Lower leg skin (tissue), 3 donors: ENCODE measurements around the gene NHERF2.

Experiments used
- POLR2A ChIP-seq, 2 donors: fragments of 450-650 bp; IDR thresholded peaks; one replicate each; pipeline ENCODE4 v1.6.1; 2016 to 2017; ENCODE audit warnings: antibody characterized with exemption in 2 of 2, mild to moderate bottlenecking in 1 of 2, moderate library complexity in 1 of 2
- TF ChIP-seq, protein P1 (sequence below), 3 donors: fragments of 450-650 bp; IDR thresholded peaks; one replicate each; pipeline ENCODE4 v1.5.1; 2016; ENCODE audit warnings: antibody characterized with exemption in 3 of 3, mild to moderate bottlenecking in 3 of 3, moderate library complexity in 2 of 3

- TF ChIP-seq, protein P1, sequence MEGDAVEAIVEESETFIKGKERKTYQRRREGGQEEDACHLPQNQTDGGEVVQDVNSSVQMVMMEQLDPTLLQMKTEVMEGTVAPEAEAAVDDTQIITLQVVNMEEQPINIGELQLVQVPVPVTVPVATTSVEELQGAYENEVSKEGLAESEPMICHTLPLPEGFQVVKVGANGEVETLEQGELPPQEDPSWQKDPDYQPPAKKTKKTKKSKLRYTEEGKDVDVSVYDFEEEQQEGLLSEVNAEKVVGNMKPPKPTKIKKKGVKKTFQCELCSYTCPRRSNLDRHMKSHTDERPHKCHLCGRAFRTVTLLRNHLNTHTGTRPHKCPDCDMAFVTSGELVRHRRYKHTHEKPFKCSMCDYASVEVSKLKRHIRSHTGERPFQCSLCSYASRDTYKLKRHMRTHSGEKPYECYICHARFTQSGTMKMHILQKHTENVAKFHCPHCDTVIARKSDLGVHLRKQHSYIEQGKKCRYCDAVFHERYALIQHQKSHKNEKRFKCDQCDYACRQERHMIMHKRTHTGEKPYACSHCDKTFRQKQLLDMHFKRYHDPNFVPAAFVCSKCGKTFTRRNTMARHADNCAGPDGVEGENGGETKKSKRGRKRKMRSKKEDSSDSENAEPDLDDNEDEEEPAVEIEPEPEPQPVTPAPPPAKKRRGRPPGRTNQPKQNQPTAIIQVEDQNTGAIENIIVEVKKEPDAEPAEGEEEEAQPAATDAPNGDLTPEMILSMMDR (IDR thresholded peaks at IDR 0.05) = no peak
- TF ChIP-seq POLR2A (IDR thresholded peaks at IDR 0.05) = no peak
These were observed 21.1 kb upstream of the NHERF2 start for GRCh38 chr16:2005646-2006045.
